DOHH2 (cell line): ENCODE data around the gene PALM.

Experiments
- H3F3A ChIP-seq: fragments of 200-600 bp; sonication (generic), shearing (Covaris generic); 2 replicates; pipeline ENCODE4 v1.6.0; 2016; ENCODE audit warnings: antibody characterized with exemption, mild to moderate bottlenecking; ENCODE audit not compliant: control insufficient read depth, insufficient read depth
- H3K27ac ChIP-seq: fragments of 200-600 bp; sonication (generic); 2 replicates; pipeline ENCODE4 v1.5.1; 2014; ENCODE audit warnings: low read depth, mild to moderate bottlenecking, low read length, moderate library complexity
- H3K27me3 ChIP-seq: fragments of 200-600 bp; sonication (generic); 2 replicates; pipeline ENCODE4 v1.6.1; 2014; ENCODE audit warnings: mild to moderate bottlenecking, low read length, mixed read lengths; ENCODE audit not compliant: control insufficient read depth
- H3K36me3 ChIP-seq: fragments of 200-600 bp; sonication (generic); 2 replicates; pipeline ENCODE4 v1.6.1; 2014; ENCODE audit warnings: mild to moderate bottlenecking, low read length, moderate library complexity, mixed read lengths; ENCODE audit not compliant: control insufficient read depth
- H3K4me1 ChIP-seq: fragments of 200-600 bp; sonication (generic); 2 replicates; pipeline ENCODE4 v1.6.1; 2014; ENCODE audit warnings: mild to moderate bottlenecking, low read length, mixed read lengths; ENCODE audit not compliant: control insufficient read depth
- H3K4me2 ChIP-seq: fragments of 200-600 bp; sonication (generic); 2 replicates; pipeline ENCODE4 v1.6.0; 2014; ENCODE audit warnings: mild to moderate bottlenecking, low read length, moderate library complexity
- H3K4me3 ChIP-seq: fragments of 200-600 bp; sonication (generic); 2 replicates; pipeline ENCODE4 v1.5.1; 2014; ENCODE audit warnings: mild to moderate bottlenecking, low read length, mixed read lengths
- H3K79me2 ChIP-seq: fragments of 200-600 bp; sonication (generic); 2 replicates; pipeline ENCODE4 v1.6.1; 2014; ENCODE audit warnings: mild to moderate bottlenecking, low read length, mixed read lengths; ENCODE audit not compliant: control insufficient read depth
- H3K9me2 ChIP-seq: fragments of 200-600 bp; sonication (generic); replicated peaks from 2 replicates; pipeline ENCODE4 v1.6.1; 2014; ENCODE audit warnings: mild to moderate bottlenecking, low read length, mixed read lengths; ENCODE audit not compliant: control insufficient read depth
- H3K9me3 ChIP-seq: fragments of 200-600 bp; sonication (generic); 2 replicates; pipeline ENCODE4 v1.6.1; 2014; ENCODE audit warnings: antibody characterized with exemption, low read length, mixed read lengths; ENCODE audit not compliant: control insufficient read depth, insufficient read depth
- H4K20me1 ChIP-seq: fragments of 200-600 bp; sonication (generic); 2 replicates; pipeline ENCODE4 v1.6.0; 2014; ENCODE audit warnings: low read depth, mild to moderate bottlenecking, antibody characterized with exemption, low read length, moderate library complexity; ENCODE audit not compliant: control insufficient read depth, insufficient read depth
- EZH2phosphoT487 ChIP-seq: fragments of 200-600 bp; sonication (generic); IDR thresholded peaks from 2 replicates; pipeline ENCODE4 v1.6.1; 2017; ENCODE audit warnings: borderline replicate concordance, mild to moderate bottlenecking, antibody characterized with exemption, low read length, moderate library complexity, mixed read lengths
- TF ChIP-seq, protein P1 (sequence below): fragments of 200-600 bp; sonication (generic); IDR thresholded peaks from one replicate; pipeline ENCODE4 v1.5.1; 2014; ENCODE audit warnings: antibody characterized with exemption, mild to moderate bottlenecking, low read depth, low read length; ENCODE audit not compliant: poor library complexity, severe bottlenecking

PALM gene

DNA sequence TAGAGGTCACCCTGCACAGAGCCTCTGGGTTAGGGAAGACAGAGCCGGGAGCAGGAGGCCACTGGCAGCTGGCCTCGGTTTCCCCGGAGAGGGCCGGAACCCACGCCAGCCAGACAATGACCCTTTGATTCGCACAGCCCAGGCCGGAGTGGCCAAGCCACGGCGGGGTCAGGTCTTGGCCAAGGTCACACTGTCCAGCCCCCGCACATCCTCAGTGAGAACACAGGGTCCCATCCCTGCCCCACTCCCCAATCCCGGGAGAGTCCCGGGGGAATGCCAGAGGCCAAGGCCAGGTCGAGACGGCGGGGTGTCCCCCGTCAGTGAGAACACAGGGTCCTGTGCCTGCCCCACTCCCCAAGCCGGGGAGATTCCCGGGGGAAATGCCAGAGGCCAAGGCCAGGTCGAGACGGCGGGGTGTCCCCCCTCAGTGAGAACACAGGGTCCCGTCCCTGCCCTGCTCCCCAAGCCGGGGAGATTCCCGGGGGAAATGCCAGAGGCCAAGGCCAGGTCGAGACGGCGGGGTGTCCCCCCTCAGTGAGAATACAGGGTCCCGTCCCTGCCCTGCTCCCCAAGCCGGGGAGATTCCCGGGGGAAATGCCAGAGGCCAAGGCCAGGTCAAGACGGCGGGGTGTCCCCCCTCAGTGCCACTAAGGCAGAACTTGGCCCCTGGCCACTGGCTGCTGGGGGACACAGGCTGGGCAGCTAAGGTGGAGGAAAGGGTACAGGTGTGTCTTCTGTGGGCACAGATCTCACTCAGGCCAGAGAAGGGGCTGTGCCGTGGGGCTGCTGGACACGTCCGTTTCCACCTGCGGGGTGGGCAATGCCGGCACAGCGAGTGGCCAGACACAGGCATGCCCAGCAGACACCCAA, 34.2 kb upstream of the PALM start:
- Histone ChIP-seq H3K4me1 (peaks cover 10% of the 10 kb centered on the region), H3K36me3 (no peaks in the 10 kb centered on the region), H3K4me2 (no peak overlapping the region), H4K20me1 (no peaks in the 10 kb centered on the region; the same call in 1 of the 2 replicates), H3K79me2 (peaks cover 4% of the 10 kb centered on the region; the same call in 1 of the 2 replicates), H3F3A (0 out of 2 replicates have a peak, but pooled peaks cover 4% of the 10 kb centered on the region), H3K27ac (no peak overlapping the region), H3K27me3 (peaks cover 14% of the 10 kb centered on the region), H3K9me2 (no peaks in the 10 kb centered on the region), H3K9me3 (no peaks in the 10 kb centered on the region), H3K4me3 (no peak overlapping the region)
- no peak for TF ChIP-seq EZH2phosphoT487
- TF ChIP-seq, protein P1, sequence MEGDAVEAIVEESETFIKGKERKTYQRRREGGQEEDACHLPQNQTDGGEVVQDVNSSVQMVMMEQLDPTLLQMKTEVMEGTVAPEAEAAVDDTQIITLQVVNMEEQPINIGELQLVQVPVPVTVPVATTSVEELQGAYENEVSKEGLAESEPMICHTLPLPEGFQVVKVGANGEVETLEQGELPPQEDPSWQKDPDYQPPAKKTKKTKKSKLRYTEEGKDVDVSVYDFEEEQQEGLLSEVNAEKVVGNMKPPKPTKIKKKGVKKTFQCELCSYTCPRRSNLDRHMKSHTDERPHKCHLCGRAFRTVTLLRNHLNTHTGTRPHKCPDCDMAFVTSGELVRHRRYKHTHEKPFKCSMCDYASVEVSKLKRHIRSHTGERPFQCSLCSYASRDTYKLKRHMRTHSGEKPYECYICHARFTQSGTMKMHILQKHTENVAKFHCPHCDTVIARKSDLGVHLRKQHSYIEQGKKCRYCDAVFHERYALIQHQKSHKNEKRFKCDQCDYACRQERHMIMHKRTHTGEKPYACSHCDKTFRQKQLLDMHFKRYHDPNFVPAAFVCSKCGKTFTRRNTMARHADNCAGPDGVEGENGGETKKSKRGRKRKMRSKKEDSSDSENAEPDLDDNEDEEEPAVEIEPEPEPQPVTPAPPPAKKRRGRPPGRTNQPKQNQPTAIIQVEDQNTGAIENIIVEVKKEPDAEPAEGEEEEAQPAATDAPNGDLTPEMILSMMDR, result no peak

DNA sequence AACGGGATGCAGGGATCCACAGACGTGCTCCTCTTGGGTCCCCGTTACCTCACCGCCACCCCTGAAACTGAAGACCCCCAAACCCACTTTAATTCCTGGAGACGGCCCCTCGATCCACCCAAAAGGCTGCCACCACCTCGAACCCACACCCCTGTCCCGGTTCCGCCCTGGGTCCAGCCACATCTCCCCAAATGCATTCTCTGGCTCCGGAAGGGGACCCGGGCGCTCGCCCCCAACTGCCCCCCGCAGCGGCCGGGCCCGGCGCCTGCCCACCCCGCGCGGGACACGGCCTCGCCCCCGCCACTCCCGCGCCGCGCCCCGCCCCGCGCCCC, 32.8 kb upstream of the PALM start:
- Histone ChIP-seq H3K4me2 (no peak overlapping the region), H3K36me3 (no peaks in the 10 kb centered on the region), H3K27ac (no peak overlapping the region), H3K4me1 (peaks cover 12% of the 10 kb centered on the region), H4K20me1 (no peaks in the 10 kb centered on the region; the same call in 1 of the 2 replicates), H3K27me3 (peaks cover 14% of the 10 kb centered on the region), H3K9me2 (no peaks in the 10 kb centered on the region), H3K79me2 (peaks cover 5% of the 10 kb centered on the region; the same call in 1 of the 2 replicates), H3K9me3 (no peaks in the 10 kb centered on the region), H3F3A (0 out of 2 replicates have a peak, but pooled peaks cover 4% of the 10 kb centered on the region), H3K4me3 (no peak overlapping the region)
- no peak for TF ChIP-seq EZH2phosphoT487

DNA sequence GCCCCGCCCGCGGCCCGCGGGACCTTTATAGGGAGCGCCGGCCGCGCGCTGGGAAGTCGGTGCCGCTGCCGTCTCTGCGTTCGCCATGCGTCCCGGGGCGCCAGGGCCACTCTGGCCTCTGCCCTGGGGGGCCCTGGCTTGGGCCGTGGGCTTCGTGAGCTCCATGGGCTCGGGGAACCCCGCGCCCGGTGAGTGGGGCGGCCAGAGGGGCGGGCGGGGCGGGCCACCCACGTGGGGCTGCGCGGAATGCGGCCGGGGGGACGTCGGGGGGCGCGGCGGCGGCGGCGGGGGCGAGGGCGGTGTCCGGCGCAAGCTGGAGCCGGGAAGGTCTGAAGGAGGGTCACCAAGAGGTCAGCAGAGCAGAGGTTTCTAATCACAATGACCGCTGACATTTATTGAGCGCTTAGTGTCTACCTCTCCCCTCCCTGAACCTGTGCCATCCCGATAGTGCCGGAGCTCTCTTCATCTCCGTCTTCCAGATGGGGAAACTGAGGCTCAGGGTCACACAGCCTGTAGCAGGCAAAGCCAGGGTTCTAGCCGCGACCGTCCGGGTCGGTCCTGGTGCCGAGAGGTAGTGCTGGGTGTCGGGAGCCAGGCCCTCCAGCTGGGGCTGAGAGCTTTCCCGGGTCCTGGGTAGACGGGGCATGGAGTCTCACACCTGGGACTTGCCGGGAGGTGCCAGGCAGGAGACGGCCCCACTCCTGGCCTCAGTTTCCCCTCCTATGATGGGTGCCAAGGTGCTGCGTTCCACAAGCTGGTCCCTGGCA, 32.2 kb upstream of the PALM start, which contains the start of gene FSTL3:
Gene FSTL3 (plus strand): TSS at position 54 of the 767 bp plus-strand sequence. CDS start 32 bp downstream, at position 86.
- Histone ChIP-seq H3K4me2 (no peak within 1 kb of the TSS), H3K36me3 (no peaks in the 10 kb centered on the region), H3K27me3 (peaks cover 14% of the 10 kb centered on the region), H3K4me3 (no peak within 1 kb of the TSS), H3K9me3 (no peaks in the 10 kb centered on the region), H3K9me2 (no peaks in the 10 kb centered on the region), H4K20me1 (no peaks in the 10 kb centered on the region; the same call in 1 of the 2 replicates), H3K79me2 (peaks cover 5% of the 10 kb centered on the region; the same call in 1 of the 2 replicates), H3F3A (0 out of 2 replicates have a peak, but pooled peaks cover 4% of the 10 kb centered on the region), H3K27ac (no peak within 1 kb of the TSS), H3K4me1 (peaks cover 17% of the 10 kb centered on the region)
- no peak for TF ChIP-seq EZH2phosphoT487
- TF ChIP-seq, protein P1, result no peak
